Natural killer cell treated with Interleukin-12 subunit alpha and Interleukin-12 subunit beta and Interleukin-15 and Interleukin-18, amount 100 ng/mL, for 72 hours (primary cell): ENCODE results near the gene PRDM9. TPM values are rescaled to one million over a fixed set of nuclear protein-coding genes. Genes with fewer than 3 reads are reported as not detected.
"Not testable (repeated sequence)": the region's sequence is repeated elsewhere in the genome, so short reads cannot be mapped to it uniquely, and the experiment has no call there.

Source experiments
- ATAC-seq, 2 donors: fragments of 150-1000 bp; cut with Tn5 transposase in 1 of 2; sonication (Bioruptor Pico), chemical (Tn5 transposase) in 1 of 2; 2 replicates each; pipeline ENCODE4 v1.10.0; 2021
- DNase-seq: peaks from one replicate; pipeline ENCODE4 v3.0.0; 2022; ENCODE audit warnings: low spot score
- H3K27ac Mint-ChIP-seq, 2 donors: 1 replicate in 1 of 2; 2 replicates in 1 of 2; pipeline ENCODE4 v1.8.0; 2022; ENCODE audit warnings: mixed read lengths in 2 of 2, mild to moderate bottlenecking in 1 of 2, moderate library complexity in 1 of 2
- H3K27me3 Mint-ChIP-seq, 2 donors: 1 replicate in 1 of 2; 2 replicates in 1 of 2; pipeline ENCODE4 v1.8.0; 2022; ENCODE audit warnings: mixed read lengths in 2 of 2
- H3K36me3 Mint-ChIP-seq: one replicate; pipeline ENCODE4 v1.8.0; 2022; ENCODE audit warnings: mixed read lengths
- H3K4me1 Mint-ChIP-seq, 2 donors: 1 replicate in 1 of 2; 2 replicates in 1 of 2; pipeline ENCODE4 v1.8.0; 2022; ENCODE audit warnings: low read depth in 2 of 2, mixed read lengths in 2 of 2, mild to moderate bottlenecking in 1 of 2
- H3K4me3 Mint-ChIP-seq: one replicate; pipeline ENCODE4 v1.8.0; 2022; ENCODE audit warnings: mixed read lengths
- H3K9me3 Mint-ChIP-seq: 2 replicates; pipeline ENCODE4 v1.8.0; 2022; ENCODE audit warnings: mixed read lengths
- total RNA-seq, 2 donors: library from RNA; stranded (reverse); gene quantifications; one replicate each; pipeline ENCODE4 v1.2.3, GENCODE V29; 2022

PRDM9 gene
- not detected for total RNA-seq

DNA sequence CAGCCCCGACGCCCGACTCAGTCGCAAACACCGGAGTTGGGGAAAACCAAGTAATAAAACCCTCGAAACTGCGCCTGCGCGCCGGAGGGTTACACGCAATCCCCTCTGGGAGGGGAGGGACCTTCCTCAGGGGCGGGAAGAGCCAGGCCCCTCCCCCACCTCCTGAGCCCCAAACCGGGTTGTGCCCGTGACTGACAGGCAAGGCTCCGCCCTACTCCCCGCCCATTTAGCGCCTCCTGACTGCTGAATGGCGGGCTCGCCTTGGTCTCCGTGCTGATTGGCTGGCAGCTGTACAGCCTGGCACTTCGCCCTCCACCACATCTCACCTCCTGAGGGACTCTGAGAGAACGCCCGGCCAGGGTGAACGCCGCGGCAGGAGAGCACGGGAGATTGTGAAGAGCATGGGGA lies at the start of gene PRDM9:
Gene PRDM9 (plus strand): TSS at position 332 of the 408 bp plus-strand sequence. CDS start 1,425 bp downstream, outside the sequence.
- Mint-ChIP-seq H3K27ac (no peak within 1 kb of the TSS), H3K36me3 (peaks cover 7% of the 10 kb centered on the region), H3K4me1 (no peaks in the 10 kb centered on the region), H3K4me3 (no peak within 1 kb of the TSS), H3K27me3 (no peaks in the 10 kb centered on the region), H3K9me3 (peaks cover 26% of the 10 kb centered on the region)
- ATAC-seq, result no peak
- DNase-seq, result no peak

DNA sequence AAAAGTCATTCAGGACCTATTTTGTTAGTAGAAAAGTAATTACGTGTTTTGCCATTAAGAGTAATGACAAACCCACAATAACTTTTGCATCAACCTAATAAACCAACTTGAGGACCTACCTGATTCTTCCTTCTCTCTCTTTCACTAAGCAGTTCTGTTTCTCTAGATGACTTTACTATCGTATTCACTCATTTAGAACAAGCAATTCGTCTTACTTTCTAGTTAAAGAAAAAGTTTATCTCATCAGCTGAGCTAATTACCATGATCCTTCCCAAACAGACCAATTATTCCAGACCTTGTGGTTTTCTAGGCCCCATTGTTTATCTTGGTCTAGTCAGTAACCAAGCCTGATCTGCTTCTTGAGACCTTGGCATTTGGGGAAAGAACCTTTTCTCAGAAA lies 49.6 kb upstream of the PRDM9 start:
- Mint-ChIP-seq H3K27ac (no peak overlapping the region), H3K27me3 (no peaks in the 10 kb centered on the region), H3K9me3 (peaks cover 21% of the 10 kb centered on the region), H3K4me3 (no peak overlapping the region), H3K36me3 (peaks cover 4% of the 10 kb centered on the region), H3K4me1 (no peaks in the 10 kb centered on the region)
- DNase-seq (no peak), ATAC-seq (no peak)

DNA sequence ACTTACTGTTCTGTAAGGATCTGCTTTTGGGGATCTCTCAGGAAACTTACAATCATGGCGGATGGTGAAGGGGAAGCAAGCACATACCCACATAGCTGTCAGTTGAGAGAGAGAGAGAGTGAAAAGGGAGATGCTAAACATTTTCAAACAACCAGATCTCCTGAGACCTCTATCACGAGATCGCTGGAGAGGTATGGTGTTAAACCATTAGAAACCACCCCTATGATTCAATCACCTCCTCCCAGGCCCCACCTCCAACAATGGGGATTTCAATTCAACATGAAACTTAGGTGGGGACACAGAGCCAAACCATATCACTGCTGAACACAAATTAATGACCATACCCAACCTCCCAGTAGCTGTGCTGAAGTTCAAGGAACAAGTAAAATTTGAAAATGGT lies 48.2 kb upstream of the PRDM9 start:
- Mint-ChIP-seq H3K27ac (no peak overlapping the region), H3K4me3 (no peak overlapping the region), H3K4me1 (no peaks in the 10 kb centered on the region), H3K36me3 (peaks cover 8% of the 10 kb centered on the region), H3K27me3 (no peaks in the 10 kb centered on the region), H3K9me3 (peaks cover 13% of the 10 kb centered on the region)
- ATAC-seq (no peak), DNase-seq (no peak)

DNA sequence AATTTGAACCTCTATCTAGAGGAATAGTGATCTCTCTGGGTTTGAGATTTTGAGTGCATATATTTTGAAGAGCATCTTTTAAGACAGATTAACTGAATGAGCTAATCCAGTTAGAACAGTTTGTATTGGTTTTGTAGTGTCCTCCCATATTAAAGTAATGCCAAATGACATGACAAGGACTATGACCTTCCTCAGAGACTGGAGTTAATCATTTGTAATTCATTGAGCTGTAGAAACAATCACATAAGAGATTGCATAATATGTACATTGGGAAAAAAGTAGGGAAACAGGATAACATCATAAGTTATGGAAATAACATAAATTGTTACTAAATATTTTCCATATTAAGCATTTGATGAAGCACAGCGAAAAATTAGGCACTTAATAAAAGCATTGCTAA lies 45.8 kb upstream of the PRDM9 start:
- DNase-seq, result no peak
- Mint-ChIP-seq H3K27ac (no peak overlapping the region), H3K36me3 (peaks cover 8% of the 10 kb centered on the region), H3K4me3 (no peak overlapping the region), H3K27me3 (no peaks in the 10 kb centered on the region), H3K4me1 (no peaks in the 10 kb centered on the region), H3K9me3 (peaks cover 14% of the 10 kb centered on the region)
- ATAC-seq, result no peak

DNA sequence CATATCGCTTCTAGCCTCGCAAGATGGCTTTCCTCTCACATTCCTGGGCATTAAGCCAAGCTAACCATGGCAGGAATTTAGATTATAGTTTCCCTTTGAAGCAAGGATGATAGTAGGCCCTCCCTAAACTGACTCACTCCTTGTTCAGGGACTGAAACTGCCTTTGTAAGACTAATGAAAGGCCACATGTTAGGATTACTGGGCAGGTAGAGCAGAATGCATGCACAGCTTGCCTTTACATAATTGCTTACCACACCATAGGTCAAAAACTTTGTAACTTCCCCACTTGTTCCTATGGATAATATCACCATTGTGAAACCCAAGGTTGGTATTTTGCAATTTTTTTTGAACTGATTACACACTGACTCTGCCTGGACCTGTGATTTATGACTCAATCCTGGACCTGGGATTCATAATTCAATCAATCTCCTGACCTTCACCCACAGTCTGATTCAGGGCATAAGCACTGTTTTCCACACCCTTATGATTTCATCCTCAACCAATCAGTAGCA lies 41.0 kb upstream of the PRDM9 start:
- DNase-seq (no peak), ATAC-seq (no peak)
- no peaks in the 10 kb centered on the region for H3K27me3 Mint-ChIP-seq
- no peak overlapping the region for H3K4me3 Mint-ChIP-seq
- H3K9me3 Mint-ChIP-seq, result peaks cover 19% of the 10 kb centered on the region
- H3K36me3 Mint-ChIP-seq, result peaks cover 12% of the 10 kb centered on the region
- H3K4me1 Mint-ChIP-seq, result no peaks in the 10 kb centered on the region
- no peak overlapping the region for H3K27ac Mint-ChIP-seq

DNA sequence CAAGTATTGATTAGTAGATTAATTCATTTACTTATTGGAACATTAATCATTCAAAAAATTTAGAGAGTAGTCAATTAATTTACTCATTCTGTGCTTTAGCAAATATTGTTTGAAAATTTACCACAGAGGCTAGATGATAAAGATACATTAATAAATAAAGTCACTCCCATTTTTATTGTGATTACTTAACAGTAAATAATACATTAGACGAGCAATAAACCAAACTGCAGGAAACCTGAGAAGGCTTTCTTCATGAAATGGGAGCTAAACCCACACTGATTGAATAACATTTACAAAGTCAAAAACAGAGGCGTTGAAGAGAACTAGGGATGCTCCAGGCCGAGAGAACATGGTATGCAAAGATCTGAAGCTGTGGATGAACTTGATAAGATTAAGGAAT lies 38.8 kb upstream of the PRDM9 start:
- H3K36me3 Mint-ChIP-seq, result peaks cover 8% of the 10 kb centered on the region
- H3K9me3 Mint-ChIP-seq, result peaks cover 14% of the 10 kb centered on the region
- DNase-seq (no peak), ATAC-seq (no peak)
- no peaks in the 10 kb centered on the region for H3K27me3 Mint-ChIP-seq
- no peaks in the 10 kb centered on the region for H3K4me1 Mint-ChIP-seq
- H3K27ac Mint-ChIP-seq, result no peak overlapping the region
- no peak overlapping the region for H3K4me3 Mint-ChIP-seq

DNA sequence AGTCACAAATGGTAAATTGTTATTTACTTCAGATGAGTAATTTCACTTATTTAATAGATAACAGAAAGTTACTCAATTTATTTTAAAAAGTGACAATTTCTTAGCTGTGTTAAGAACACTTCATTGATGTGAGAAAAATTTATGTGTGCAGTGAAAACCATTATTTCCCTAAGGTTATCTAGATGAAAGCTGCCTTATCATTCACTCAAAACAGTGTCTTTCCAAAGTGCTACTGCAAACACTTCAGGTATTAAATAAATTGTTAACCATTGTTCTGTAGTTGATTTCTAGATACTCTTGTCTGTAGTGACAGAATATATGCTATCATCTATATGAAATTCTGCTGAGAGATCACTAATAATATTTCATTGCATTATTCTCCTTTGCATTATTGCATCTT lies 33.5 kb upstream of the PRDM9 start:
- H3K27me3 Mint-ChIP-seq, result no peaks in the 10 kb centered on the region

DNA sequence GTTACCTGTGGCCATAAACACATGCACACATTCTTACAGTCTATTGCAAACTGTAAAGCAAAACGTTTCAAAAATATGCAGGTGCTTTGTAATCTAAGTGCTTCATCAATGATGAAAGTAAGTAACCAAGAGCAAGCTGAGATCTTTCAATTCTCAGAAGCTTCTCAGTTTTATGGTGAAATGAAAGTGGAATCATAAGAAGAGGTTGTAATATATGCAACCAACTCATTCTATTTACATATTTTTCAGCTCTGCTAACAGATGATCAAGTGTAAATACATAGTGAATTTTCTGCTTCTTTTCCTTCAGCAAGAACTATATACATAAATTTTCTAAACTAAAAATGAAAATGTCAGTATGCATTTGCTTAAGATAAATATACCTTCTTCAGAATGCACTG lies 33.1 kb upstream of the PRDM9 start:
- ATAC-seq (no peak), DNase-seq (no peak)
- H3K4me1 Mint-ChIP-seq, result no peaks in the 10 kb centered on the region
- no peaks in the 10 kb centered on the region for H3K36me3 Mint-ChIP-seq
- H3K4me3 Mint-ChIP-seq, result no peak overlapping the region
- H3K9me3 Mint-ChIP-seq, result peaks cover 8% of the 10 kb centered on the region
- H3K27me3 Mint-ChIP-seq, result no peaks in the 10 kb centered on the region
- no peak overlapping the region for H3K27ac Mint-ChIP-seq

More for the DNA sequence above, 33.5 kb upstream of the PRDM9 start:
- no peak for ATAC-seq
- DNase-seq, result no peak
- Mint-ChIP-seq H3K4me3 (no peak overlapping the region), H3K9me3 (peaks cover 5% of the 10 kb centered on the region), H3K36me3 (no peaks in the 10 kb centered on the region), H3K4me1 (no peaks in the 10 kb centered on the region), H3K27ac (no peak overlapping the region)

DNA sequence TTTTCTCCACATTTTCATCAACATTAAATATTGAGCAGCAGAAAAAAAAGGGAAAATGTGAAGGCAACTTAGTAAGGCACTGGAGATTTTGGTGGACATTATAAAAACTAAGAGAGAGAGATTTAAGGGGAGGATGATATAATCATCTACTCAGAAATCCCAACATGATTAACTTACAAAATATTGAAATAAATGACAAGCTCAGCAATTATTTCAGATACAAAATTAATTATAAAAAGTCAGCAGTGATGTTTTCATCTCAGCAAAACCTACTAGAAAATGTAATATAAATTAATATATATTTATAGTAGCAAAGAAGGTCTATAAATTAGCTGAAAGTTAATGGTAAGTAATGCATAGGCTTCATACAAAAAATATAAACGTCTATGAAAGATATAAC lies 30.8 kb upstream of the PRDM9 start:
- H3K27me3 Mint-ChIP-seq, result no peaks in the 10 kb centered on the region
- no peaks in the 10 kb centered on the region for H3K36me3 Mint-ChIP-seq
- no peak for ATAC-seq
- H3K4me1 Mint-ChIP-seq, result no peaks in the 10 kb centered on the region
- no peak for DNase-seq
- H3K27ac Mint-ChIP-seq, result no peak overlapping the region
- no peak overlapping the region for H3K4me3 Mint-ChIP-seq
- peaks cover 9% of the 10 kb centered on the region for H3K9me3 Mint-ChIP-seq

DNA sequence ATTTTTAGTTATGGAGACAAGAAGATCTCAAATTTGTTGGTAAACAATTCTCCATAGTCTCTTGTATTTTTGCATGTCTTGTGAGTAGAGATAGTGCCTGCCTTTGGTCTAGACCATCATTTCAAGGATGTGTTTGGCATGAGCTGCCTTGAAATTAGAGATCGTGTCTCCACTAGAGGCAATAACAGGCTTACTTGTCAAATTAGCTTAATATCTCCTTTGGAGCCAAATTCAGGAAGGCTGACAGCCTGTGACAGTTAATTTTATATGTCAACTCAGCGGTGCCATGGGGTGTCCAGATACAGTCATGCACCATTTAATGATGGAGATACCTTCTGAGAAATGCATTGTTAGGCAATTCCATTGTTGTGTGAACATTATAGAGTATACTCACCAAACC lies 24.8 kb upstream of the PRDM9 start:
- Mint-ChIP-seq H3K4me1 (no peaks in the 10 kb centered on the region), H3K27ac (no peak overlapping the region), H3K36me3 (peaks cover 6% of the 10 kb centered on the region), H3K9me3 (peaks cover 18% of the 10 kb centered on the region), H3K4me3 (no peak overlapping the region), H3K27me3 (no peaks in the 10 kb centered on the region)
- ATAC-seq (no peak), DNase-seq (no peak)

DNA sequence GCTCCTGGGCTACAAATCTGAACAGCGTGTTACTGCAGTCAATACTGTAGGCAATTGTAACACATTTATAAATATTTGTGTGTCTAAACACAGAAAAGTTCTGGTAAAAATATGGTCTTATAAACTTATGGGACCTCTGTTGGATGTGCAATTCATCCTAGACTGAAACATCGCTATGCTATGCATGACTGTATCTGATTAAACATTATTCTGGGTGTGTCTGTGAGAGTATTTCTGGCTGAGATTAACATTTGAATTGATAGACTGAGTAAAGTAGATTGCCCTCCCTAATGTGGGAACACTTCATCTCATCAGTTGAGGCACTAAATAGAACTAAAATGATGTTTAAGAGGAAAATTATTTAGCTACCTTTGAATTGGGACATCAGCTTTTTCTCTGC lies 24.3 kb upstream of the PRDM9 start:
- no peak for ATAC-seq
- H3K27ac Mint-ChIP-seq, result no peak overlapping the region
- no peak overlapping the region for H3K4me3 Mint-ChIP-seq
- DNase-seq, result no peak
- H3K9me3 Mint-ChIP-seq, result peaks cover 21% of the 10 kb centered on the region
- no peaks in the 10 kb centered on the region for H3K27me3 Mint-ChIP-seq
- H3K36me3 Mint-ChIP-seq, result peaks cover 11% of the 10 kb centered on the region
- no peaks in the 10 kb centered on the region for H3K4me1 Mint-ChIP-seq

DNA sequence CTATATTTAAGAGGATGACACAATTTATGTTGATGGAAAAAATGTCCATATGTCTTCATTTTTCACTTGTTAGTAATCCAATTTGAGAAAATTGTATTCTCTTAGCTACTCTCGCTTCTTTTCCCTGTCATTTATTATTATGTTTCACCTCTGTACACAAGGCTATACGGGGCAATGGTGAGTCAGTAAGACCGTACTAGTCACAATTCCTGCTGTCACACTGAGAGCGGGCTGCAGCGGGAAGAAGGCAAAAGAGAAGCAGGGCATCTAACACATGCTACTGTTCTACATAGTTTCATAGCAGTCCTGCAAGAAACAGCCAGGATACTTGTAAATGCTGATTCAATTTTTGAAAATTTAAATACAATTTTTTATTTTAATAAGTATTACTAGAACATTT lies 23.3 kb upstream of the PRDM9 start:
- Mint-ChIP-seq H3K4me3 (no peak overlapping the region), H3K4me1 (no peaks in the 10 kb centered on the region)
- DNase-seq, result no peak

DNA sequence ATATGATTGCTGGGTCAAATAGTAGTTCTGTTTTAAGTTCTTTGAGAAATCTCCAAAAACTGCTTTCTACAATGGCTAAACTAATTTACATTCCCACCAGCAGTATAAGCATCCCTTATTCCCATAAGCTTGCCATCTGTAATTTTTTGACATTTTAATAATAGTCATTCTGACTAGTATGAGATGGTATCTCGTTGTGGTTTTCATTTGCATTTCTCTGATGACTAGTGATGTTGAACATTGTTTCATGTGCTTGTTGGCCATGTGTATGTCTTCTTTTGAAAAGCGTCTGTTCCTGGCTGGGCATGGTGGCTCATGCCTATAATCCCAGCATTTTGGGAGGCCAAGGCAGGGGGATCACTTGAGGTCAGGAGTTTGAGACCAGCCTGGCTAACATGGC lies 21.2 kb upstream of the PRDM9 start:
- ATAC-seq, DNase-seq, H3K27ac Mint-ChIP-seq, H3K27me3 Mint-ChIP-seq, H3K4me3 Mint-ChIP-seq, H3K4me1 Mint-ChIP-seq: not testable (repeated sequence)
- Mint-ChIP-seq H3K9me3 (peaks cover 24% of the 10 kb centered on the region), H3K36me3 (peaks cover 23% of the 10 kb centered on the region)

More for the DNA sequence above, 23.3 kb upstream of the PRDM9 start:
- no peak overlapping the region for H3K27ac Mint-ChIP-seq
- H3K9me3 Mint-ChIP-seq, result peaks cover 29% of the 10 kb centered on the region
- peaks cover 17% of the 10 kb centered on the region for H3K36me3 Mint-ChIP-seq
- no peak for ATAC-seq
- H3K27me3 Mint-ChIP-seq, result no peaks in the 10 kb centered on the region

DNA sequence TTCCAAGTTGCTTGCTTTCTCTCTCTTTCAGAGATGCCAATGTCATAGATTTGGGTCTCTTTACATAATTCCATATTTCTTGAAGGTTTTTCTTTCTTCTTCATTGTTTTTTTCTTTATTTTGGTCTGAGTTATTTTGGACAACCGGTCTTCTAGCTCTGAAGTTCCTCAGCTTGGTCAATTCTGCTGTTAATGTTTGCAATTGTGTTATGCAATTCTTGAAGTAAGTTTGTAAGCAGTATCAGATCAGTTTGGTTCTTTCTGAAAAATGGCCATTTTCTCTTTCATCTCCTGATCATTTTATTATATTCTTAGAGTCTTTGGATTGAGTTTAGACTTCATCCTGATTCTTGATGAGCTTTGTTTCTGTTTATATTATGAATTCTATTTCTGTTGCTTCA lies 16.4 kb upstream of the PRDM9 start:
- peaks cover 29% of the 10 kb centered on the region for H3K36me3 Mint-ChIP-seq

DNA sequence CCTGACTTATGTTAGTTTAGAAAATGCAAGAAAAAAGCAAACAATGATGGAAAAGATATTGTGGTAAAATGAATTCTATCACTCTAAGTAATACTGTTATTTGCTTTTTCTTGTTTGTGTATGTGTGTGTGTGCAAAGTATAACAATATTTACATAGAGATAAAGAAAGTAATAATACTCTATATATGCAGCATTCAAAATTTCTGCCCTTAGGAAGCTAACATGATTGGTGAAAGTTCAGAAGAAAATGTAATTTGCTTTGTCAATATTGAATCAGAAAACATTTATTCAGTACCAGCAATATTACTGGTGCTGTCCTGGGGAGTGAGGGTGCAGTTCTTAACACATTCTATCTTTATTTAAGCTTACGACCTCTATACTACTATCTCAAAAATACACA lies 12.9 kb upstream of the PRDM9 start:
- ATAC-seq, result no peak
- Mint-ChIP-seq H3K36me3 (peaks cover 12% of the 10 kb centered on the region), H3K4me1 (no peaks in the 10 kb centered on the region), H3K9me3 (peaks cover 18% of the 10 kb centered on the region), H3K4me3 (no peak overlapping the region), H3K27me3 (no peaks in the 10 kb centered on the region), H3K27ac (no peak overlapping the region)
- DNase-seq, result no peak

More for the DNA sequence above, 16.4 kb upstream of the PRDM9 start:
- peaks cover 25% of the 10 kb centered on the region for H3K9me3 Mint-ChIP-seq
- H3K4me3 Mint-ChIP-seq, result no peak overlapping the region
- DNase-seq, result no peak
- no peaks in the 10 kb centered on the region for H3K27me3 Mint-ChIP-seq
- ATAC-seq, result no peak
- no peak overlapping the region for H3K27ac Mint-ChIP-seq
- no peaks in the 10 kb centered on the region for H3K4me1 Mint-ChIP-seq
